ENCODE data around the gene PATZ1.
"Not testable (repeated sequence)": the region's sequence is repeated elsewhere in the genome, so short reads cannot be mapped to it uniquely, and the experiment has no call there.

PATZ1 gene

GRCh38 chr22:31346255-31346732, at the start of gene PATZ1:
Gene PATZ1 (minus strand): TSS chr22:31346346. CDS start chr22:31345602, 744 bp downstream.
- no peak for DNase-seq

- no peak for DNase-seq
Observed at GRCh38 chr22:31394326-31394725, 48.2 kb upstream of the PATZ1 start.

GRCh38 chr22:31393893-31394292, 47.7 kb upstream of the PATZ1 start:
- DNase-seq, result no peak

GRCh38 chr22:31378651-31379050, 32.5 kb upstream of the PATZ1 start:
- not testable (repeated sequence) for DNase-seq

- DNase-seq, result no peak
Observed at GRCh38 chr22:31378123-31378522, 32.0 kb upstream of the PATZ1 start.

- DNase-seq, result no peak
Observed at GRCh38 chr22:31377612-31378011, 31.5 kb upstream of the PATZ1 start.

- DNase-seq, result no peak
Observed at GRCh38 chr22:31367426-31367825, 21.3 kb upstream of the PATZ1 start.

- DNase-seq, result no peak
Observed at GRCh38 chr22:31363885-31364465, 17.8 kb upstream of the PATZ1 start.

- DNase-seq, result no peak
Observed at GRCh38 chr22:31361743-31362142, 15.6 kb upstream of the PATZ1 start.

- no peak for DNase-seq
Observed at GRCh38 chr22:31360029-31360428, 13.9 kb upstream of the PATZ1 start.

- DNase-seq, result no peak
Observed at GRCh38 chr22:31354515-31354914, 8.4 kb upstream of the PATZ1 start.

GRCh38 chr22:31350410-31350863, 4.3 kb upstream of the PATZ1 start:
- DNase-seq, result peak; percentile 64

GRCh38 chr22:31349960-31350359, 3.8 kb upstream of the PATZ1 start:
- no peak for DNase-seq

GRCh38 chr22:31348766-31349165, 2.6 kb upstream of the PATZ1 start:
- DNase-seq, result no peak

GRCh38 chr22:31348009-31348337, 1.8 kb upstream of the PATZ1 start:
- not testable (repeated sequence) for DNase-seq

GRCh38 chr22:31347251-31348008, 1.3 kb upstream of the PATZ1 start:
- peak; percentile 16 for DNase-seq

GRCh38 chr22:31346733-31347250, 646 bp upstream of the PATZ1 start:
- peak; percentile 24 for DNase-seq

- DNase-seq, result peak; percentile 46
Observed at GRCh38 chr22:31345331-31346254, 553 bp downstream of the PATZ1 start.

- no peak for DNase-seq
Observed at GRCh38 chr22:31344578-31345330, 1.4 kb downstream of the PATZ1 start.

- DNase-seq, result no peak
Observed at GRCh38 chr22:31344256-31344577, 1.9 kb downstream of the PATZ1 start.

- peak; percentile 37 for DNase-seq
Observed at GRCh38 chr22:31343235-31344191, 2.6 kb downstream of the PATZ1 start.

Data from NCI-H2029 treated with DMSO at 0.1 percent for 48 hours (cell line).